GM19240 (cell line): Measurements from ENCODE around the gene MAMDC4.
"Not testable (repeated sequence)": the region's sequence is repeated elsewhere in the genome, so short reads cannot be mapped to it uniquely, and the experiment has no call there.

Experiments
- DNase-seq: peaks from one replicate; pipeline ENCODE4 v3.0.0; 2011; ENCODE audit warnings: low spot score; ENCODE audit not compliant: insufficient read length

The MAMDC4 gene

GRCh38 chr9:136838314-136839228 lies 13.6 kb upstream of the MAMDC4 start:
- DNase-seq, result no peak

GRCh38 chr9:136839229-136840139 lies 12.7 kb upstream of the MAMDC4 start:
- no peak for DNase-seq

GRCh38 chr9:136840140-136840876 lies 11.8 kb upstream of the MAMDC4 start:
- DNase-seq, result no peak

GRCh38 chr9:136840877-136841645 lies 11.1 kb upstream of the MAMDC4 start:
- DNase-seq, result no peak

GRCh38 chr9:136841646-136842379 lies 10.3 kb upstream of the MAMDC4 start:
- not testable (repeated sequence) for DNase-seq

- peak; percentile 93 for DNase-seq
Observed at GRCh38 chr9:136842380-136842948, 9.7 kb upstream of the MAMDC4 start, which contains the start of gene AJM1. Gene AJM1 (plus strand): TSS chr9:136842478. CDS start chr9:136844415, 1,937 bp downstream.

GRCh38 chr9:136843159-136843800 lies 8.9 kb upstream of the MAMDC4 start:
- DNase-seq, result not testable (repeated sequence)

GRCh38 chr9:136843801-136844740 lies 8.1 kb upstream of the MAMDC4 start:
- not testable (repeated sequence) for DNase-seq

- DNase-seq, result no peak
Observed at GRCh38 chr9:136844761-136845464, 7.2 kb upstream of the MAMDC4 start.

GRCh38 chr9:136845465-136846260 lies 6.5 kb upstream of the MAMDC4 start:
- DNase-seq, result no peak

- no peak for DNase-seq
Observed at GRCh38 chr9:136846376-136847087, 5.6 kb upstream of the MAMDC4 start.

GRCh38 chr9:136847088-136847825 lies 4.9 kb upstream of the MAMDC4 start:
- DNase-seq, result no peak

GRCh38 chr9:136847826-136848392 lies 4.2 kb upstream of the MAMDC4 start:
- DNase-seq, result peak; percentile 53

GRCh38 chr9:136848393-136849037 lies 3.6 kb upstream of the MAMDC4 start:
- DNase-seq, result peak; percentile 67
